KMS-11 (cell line): ENCODE data around the gene USP3.

Source experiments
- H2AFZ ChIP-seq: fragments of 200-600 bp; sonication (generic); 2 replicates; pipeline ENCODE4 v1.6.1; 2016; ENCODE audit warnings: antibody characterized with exemption, mixed run types, low read depth
- H3K27ac ChIP-seq: fragments of 200-600 bp; sonication (generic); 2 replicates; pipeline ENCODE4 v1.6.1; 2016; ENCODE audit warnings: mild to moderate bottlenecking, mixed run types
- H3K27me3 ChIP-seq: fragments of 200-600 bp; sonication (generic); 2 replicates; pipeline ENCODE4 v1.6.1; 2017; ENCODE audit warnings: mild to moderate bottlenecking, low read depth, mixed run types, moderate library complexity; ENCODE audit not compliant: insufficient read depth
- H3K36me3 ChIP-seq: fragments of 200-600 bp; sonication (generic); 2 replicates; pipeline ENCODE4 v1.6.1; 2017; ENCODE audit warnings: mild to moderate bottlenecking, mixed run types; ENCODE audit not compliant: insufficient read depth
- H3K4me1 ChIP-seq: fragments of 200-600 bp; sonication (generic); 2 replicates; pipeline ENCODE4 v1.6.1; 2016; ENCODE audit warnings: mild to moderate bottlenecking, low read depth, mixed run types; ENCODE audit not compliant: poor library complexity, severe bottlenecking
- H3K4me2 ChIP-seq: fragments of 200-600 bp; sonication (generic); 2 replicates; pipeline ENCODE4 v1.7.0; 2016; ENCODE audit warnings: mild to moderate bottlenecking, mixed run types
- H3K4me3 ChIP-seq: fragments of 200-600 bp; sonication (generic); IDR thresholded peaks from 2 replicates; pipeline ENCODE4 v1.6.1; 2017; ENCODE audit warnings: low read depth, low read length, mixed read lengths; ENCODE audit not compliant: insufficient read depth
- H3K79me2 ChIP-seq: fragments of 200-600 bp; sonication (generic); 2 replicates; pipeline ENCODE4 v1.6.1; 2016; ENCODE audit warnings: low read depth, mixed run types; ENCODE audit not compliant: insufficient read depth
- H3K9ac ChIP-seq: fragments of 200-600 bp; sonication (generic); 2 replicates; pipeline ENCODE4 v1.6.1; 2016; ENCODE audit warnings: mild to moderate bottlenecking, mixed run types
- H4K20me1 ChIP-seq: fragments of 200-600 bp; sonication (generic); 2 replicates; pipeline ENCODE4 v1.6.1; 2016; ENCODE audit warnings: mild to moderate bottlenecking, mixed run types; ENCODE audit not compliant: insufficient read depth
- TF ChIP-seq, protein P1 (sequence below): fragments of 200-600 bp; sonication (generic); conservative IDR thresholded peaks from 2 replicates; pipeline ENCODE4 v1.6.1; 2017; ENCODE audit warnings: low read depth, mild to moderate bottlenecking, antibody characterized with exemption, low read length, moderate library complexity, mixed read lengths

Gene USP3

DNA sequence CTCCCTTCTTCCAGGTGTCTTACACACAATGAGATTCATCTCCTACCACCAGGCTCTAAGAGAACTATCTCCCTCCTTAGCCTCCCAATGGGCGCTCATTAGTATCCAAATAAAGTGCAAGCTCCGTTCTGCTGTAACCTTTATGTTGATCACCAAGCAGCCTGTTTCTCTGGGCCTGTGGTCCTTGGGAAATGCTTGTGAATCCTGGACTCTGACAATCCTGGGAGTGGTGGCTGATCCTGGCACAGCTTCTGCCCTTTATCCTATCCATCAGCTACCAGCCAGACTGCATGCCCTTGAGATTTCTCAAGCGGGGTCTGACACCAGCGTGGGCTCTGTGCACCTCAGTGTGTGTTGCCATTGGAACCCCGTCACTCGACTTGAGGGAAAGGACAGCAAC is 26.1 kb upstream of the USP3 start:
- H3K4me1 ChIP-seq = peaks cover 33% of the 10 kb centered on the region
- H3K79me2 ChIP-seq = no peaks in the 10 kb centered on the region
- no peak overlapping the region for H3K4me2 ChIP-seq
- H3K9ac ChIP-seq = no peak overlapping the region
- H2AFZ ChIP-seq = no peak overlapping the region
- no peak overlapping the region for H3K4me3 ChIP-seq
- H3K27me3 ChIP-seq = no peaks in the 10 kb centered on the region
- H3K27ac ChIP-seq = no peak overlapping the region
- TF ChIP-seq, protein P1, sequence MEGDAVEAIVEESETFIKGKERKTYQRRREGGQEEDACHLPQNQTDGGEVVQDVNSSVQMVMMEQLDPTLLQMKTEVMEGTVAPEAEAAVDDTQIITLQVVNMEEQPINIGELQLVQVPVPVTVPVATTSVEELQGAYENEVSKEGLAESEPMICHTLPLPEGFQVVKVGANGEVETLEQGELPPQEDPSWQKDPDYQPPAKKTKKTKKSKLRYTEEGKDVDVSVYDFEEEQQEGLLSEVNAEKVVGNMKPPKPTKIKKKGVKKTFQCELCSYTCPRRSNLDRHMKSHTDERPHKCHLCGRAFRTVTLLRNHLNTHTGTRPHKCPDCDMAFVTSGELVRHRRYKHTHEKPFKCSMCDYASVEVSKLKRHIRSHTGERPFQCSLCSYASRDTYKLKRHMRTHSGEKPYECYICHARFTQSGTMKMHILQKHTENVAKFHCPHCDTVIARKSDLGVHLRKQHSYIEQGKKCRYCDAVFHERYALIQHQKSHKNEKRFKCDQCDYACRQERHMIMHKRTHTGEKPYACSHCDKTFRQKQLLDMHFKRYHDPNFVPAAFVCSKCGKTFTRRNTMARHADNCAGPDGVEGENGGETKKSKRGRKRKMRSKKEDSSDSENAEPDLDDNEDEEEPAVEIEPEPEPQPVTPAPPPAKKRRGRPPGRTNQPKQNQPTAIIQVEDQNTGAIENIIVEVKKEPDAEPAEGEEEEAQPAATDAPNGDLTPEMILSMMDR = no peak
- no peaks in the 10 kb centered on the region for H4K20me1 ChIP-seq
- H3K36me3 ChIP-seq = no peaks in the 10 kb centered on the region

DNA sequence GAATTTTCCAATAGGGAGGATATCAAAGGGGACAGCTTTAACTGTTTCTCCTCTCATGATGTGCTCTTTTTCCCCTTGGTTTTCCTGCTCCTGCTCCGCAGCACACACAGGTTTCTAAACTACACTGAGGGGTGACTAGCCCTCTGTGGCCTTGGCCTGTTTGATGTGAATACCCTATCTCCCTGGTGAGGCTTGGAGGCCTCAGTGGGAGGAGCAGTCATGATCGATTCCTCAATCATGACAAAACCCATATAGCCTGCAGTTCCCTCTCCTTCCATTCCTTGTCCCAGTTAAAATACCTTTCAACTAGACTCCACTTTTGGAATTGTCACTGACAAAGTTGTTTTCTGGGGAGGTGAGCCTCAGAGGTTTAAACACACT is 24.0 kb upstream of the USP3 start:
- peaks cover 13% of the 10 kb centered on the region for H3K4me1 ChIP-seq

DNA sequence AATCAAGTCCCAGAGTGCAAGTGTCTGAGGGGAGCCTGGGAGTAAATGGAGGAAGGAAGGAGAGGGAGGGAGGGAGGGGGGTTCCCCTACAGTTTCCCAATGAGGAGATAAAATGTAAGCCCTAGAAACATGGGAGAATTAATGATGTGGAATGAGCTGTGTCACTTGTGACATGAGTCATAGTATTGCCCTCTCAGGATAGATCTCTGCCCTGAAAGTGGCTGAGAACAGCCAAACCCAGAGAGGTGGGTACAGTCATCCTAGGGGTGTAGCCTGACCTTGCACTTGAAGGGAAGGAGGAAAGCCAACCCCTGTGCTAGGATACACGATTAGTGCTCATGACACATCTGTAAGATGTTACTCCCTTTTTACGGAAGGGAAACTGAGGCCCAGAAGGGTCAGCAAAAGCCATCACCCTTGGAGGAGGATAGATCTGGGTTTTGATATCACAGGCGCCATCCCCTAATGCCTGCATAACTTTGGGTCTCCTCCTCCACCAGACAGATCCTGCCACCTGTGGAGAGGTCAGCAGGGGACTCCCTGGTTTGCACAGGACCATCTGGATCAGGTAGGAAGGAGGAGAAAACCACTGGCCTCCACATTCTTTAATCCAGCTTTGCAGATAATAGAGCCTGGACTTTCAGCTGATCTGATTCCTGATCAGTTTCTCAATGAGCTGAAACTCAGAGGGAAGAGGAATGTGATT is 23.1 kb upstream of the USP3 start:
- H3K27me3 ChIP-seq = no peaks in the 10 kb centered on the region
- peaks cover 14% of the 10 kb centered on the region for H3K4me1 ChIP-seq
- no peak overlapping the region for H3K4me2 ChIP-seq
- TF ChIP-seq, protein P1 = no peak
- no peak overlapping the region for H3K27ac ChIP-seq
- H3K36me3 ChIP-seq = no peaks in the 10 kb centered on the region
- no peak overlapping the region for H3K9ac ChIP-seq
- no peak overlapping the region for H2AFZ ChIP-seq
- H3K4me3 ChIP-seq = no peak overlapping the region
- no peaks in the 10 kb centered on the region for H4K20me1 ChIP-seq
- no peaks in the 10 kb centered on the region for H3K79me2 ChIP-seq

More for the DNA sequence above, 24.0 kb upstream of the USP3 start:
- Histone ChIP-seq H3K4me3 (no peak overlapping the region), H3K79me2 (no peaks in the 10 kb centered on the region), H3K27me3 (no peaks in the 10 kb centered on the region), H3K36me3 (no peaks in the 10 kb centered on the region), H3K27ac (no peak overlapping the region), H4K20me1 (no peaks in the 10 kb centered on the region), H3K4me2 (no peak overlapping the region), H3K9ac (no peak overlapping the region), H2AFZ (no peak overlapping the region)
- TF ChIP-seq, protein P1 = no peak

DNA sequence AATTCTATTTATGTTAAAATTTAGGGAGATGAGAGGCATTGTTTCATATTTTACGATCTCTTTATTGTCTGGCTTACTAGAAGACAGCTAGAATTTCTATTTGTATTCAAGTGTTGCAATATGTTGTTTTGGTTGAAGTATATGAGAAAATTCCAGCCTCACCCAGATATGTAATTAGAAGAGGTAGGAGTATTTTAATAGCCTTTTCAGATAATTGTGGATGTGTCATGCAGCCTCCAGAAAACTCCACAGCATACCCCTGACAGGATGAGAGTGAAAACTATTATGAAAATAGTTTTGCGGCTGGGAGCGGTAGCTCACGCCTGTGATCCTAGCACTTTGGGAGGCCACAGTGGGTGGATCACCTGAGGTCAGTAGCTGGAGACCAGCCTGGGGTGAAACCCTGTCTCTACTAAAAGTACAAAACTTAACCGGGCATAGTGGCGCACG is 21.5 kb upstream of the USP3 start:
- Histone ChIP-seq H3K27ac (no peak overlapping the region), H3K79me2 (no peaks in the 10 kb centered on the region), H3K4me1 (peaks cover 23% of the 10 kb centered on the region)

More for the DNA sequence above, 21.5 kb upstream of the USP3 start:
- Histone ChIP-seq H3K36me3 (no peaks in the 10 kb centered on the region), H3K4me3 (no peak overlapping the region), H2AFZ (no peak overlapping the region), H3K9ac (no peak overlapping the region), H3K27me3 (no peaks in the 10 kb centered on the region), H4K20me1 (no peaks in the 10 kb centered on the region), H3K4me2 (no peak overlapping the region)
- TF ChIP-seq, protein P1 = no peak
